GM12875 (cell line): ENCODE data around the gene SOAT1.

Source experiments
- H3K4me3 ChIP-seq: one replicate; pipeline ENCODE4 v1.5.1; 2011; ENCODE audit warnings: low read depth, low read length, control low read depth
- CTCF ChIP-seq: IDR thresholded peaks from 2 replicates; pipeline ENCODE4 v1.5.1; 2011; ENCODE audit warnings: low read depth, mild to moderate bottlenecking, control low read depth, inconsistent platforms, low read length, moderate library complexity, borderline replicate concordance; ENCODE audit not compliant: insufficient read depth

SOAT1 gene

GRCh38 chr1:179321533-179322216, 28.1 kb downstream of the SOAT1 start:
- H3K4me3 ChIP-seq, result no peak overlapping the region
- no peak for TF ChIP-seq CTCF

GRCh38 chr1:179322557-179322956, 29.0 kb downstream of the SOAT1 start:
- no peak overlapping the region for H3K4me3 ChIP-seq
- no peak for TF ChIP-seq CTCF

- no peak for TF ChIP-seq CTCF
- H3K4me3 ChIP-seq, result no peak overlapping the region
These were observed 29.8 kb downstream of the SOAT1 start for GRCh38 chr1:179323436-179323835.

- H3K4me3 ChIP-seq, result no peak overlapping the region
- no peak for TF ChIP-seq CTCF
These were observed 32.2 kb downstream of the SOAT1 start for GRCh38 chr1:179325836-179326235.

GRCh38 chr1:179326746-179327145, 33.1 kb downstream of the SOAT1 start:
- TF ChIP-seq CTCF, result no peak
- H3K4me3 ChIP-seq, result no peak overlapping the region

- H3K4me3 ChIP-seq, result no peak overlapping the region
- TF ChIP-seq CTCF, result no peak
These were observed 33.6 kb downstream of the SOAT1 start for GRCh38 chr1:179327196-179327595.

- H3K4me3 ChIP-seq, result no peak overlapping the region
- no peak for TF ChIP-seq CTCF
These were observed 34.1 kb downstream of the SOAT1 start for GRCh38 chr1:179327679-179328078.
